Measurements from ENCODE around the gene NDUFA8. TPM values are rescaled to one million over a fixed set of nuclear protein-coding genes. Genes with fewer than 3 reads are reported as not detected.

NDUFA8 gene
- total and polyA plus RNA-seq, 9 of the 15 experiments (the other 6 are each of a cell fraction or from before 2014, with no cell fraction given): 105 to 212 (median 133) TPM

DNA sequence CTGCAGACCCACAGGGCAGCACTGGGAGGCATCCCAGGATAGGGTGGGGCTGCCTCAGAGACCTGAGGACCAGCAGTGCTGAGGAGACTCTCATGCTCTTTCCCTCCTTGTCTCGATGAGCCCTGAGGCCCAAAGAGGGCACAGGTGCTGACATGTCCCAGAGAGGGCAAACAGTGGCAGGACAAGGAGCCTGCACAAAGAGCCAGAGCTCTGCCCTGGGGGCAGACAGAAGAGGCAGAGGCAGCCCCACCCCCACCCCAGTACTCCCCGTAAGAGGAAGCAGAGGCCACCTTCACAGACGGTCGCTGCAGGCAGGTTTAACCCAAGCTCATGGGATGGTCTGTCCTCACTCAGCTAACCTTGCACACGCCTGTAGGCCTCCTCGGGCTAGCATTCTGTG is 37.1 kb downstream of the NDUFA8 start (continued):
- TF ChIP-seq, protein P1, sequence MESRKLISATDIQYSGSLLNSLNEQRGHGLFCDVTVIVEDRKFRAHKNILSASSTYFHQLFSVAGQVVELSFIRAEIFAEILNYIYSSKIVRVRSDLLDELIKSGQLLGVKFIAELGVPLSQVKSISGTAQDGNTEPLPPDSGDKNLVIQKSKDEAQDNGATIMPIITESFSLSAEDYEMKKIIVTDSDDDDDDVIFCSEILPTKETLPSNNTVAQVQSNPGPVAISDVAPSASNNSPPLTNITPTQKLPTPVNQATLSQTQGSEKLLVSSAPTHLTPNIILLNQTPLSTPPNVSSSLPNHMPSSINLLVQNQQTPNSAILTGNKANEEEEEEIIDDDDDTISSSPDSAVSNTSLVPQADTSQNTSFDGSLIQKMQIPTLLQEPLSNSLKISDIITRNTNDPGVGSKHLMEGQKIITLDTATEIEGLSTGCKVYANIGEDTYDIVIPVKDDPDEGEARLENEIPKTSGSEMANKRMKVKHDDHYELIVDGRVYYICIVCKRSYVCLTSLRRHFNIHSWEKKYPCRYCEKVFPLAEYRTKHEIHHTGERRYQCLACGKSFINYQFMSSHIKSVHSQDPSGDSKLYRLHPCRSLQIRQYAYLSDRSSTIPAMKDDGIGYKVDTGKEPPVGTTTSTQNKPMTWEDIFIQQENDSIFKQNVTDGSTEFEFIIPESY (CRISPR knock-in tag; IDR thresholded peaks at IDR 0.05): no peak
- no peak for TF ChIP-seq ZNF197 (CRISPR knock-in tag; IDR thresholded peaks at IDR 0.05; ENCODE audit: low read depth)

DNA sequence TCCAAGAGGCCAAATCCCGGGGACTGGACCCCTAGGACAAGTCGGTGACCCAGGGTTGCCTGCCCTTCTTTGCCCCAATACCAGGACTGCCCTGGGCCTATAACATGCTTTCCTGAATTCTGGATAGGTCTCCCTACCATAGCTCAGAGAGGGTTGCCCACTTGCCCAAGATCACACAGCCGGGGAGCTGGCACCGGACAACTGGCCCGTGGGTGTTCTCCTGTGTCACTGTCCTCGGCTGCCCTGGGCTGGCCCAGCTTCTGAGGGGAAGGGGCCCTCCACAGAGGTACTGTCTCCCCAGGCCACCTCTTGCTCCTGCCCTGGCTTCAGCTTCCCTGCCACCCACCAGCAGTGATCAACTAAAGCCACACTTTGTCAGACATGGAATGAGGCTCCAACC is 37.6 kb downstream of the NDUFA8 start:
- no peak for ATAC-seq
- H3K9ac ChIP-seq (ENCODE audit: insufficient read depth in 1 of 2, low read depth in 2 of 2, low read length in 2 of 2): no peak overlapping the region
- H3K4me2 ChIP-seq (ENCODE audit: insufficient read depth, low read length): no peak overlapping the region
- no peak overlapping the region for H3K4me3 ChIP-seq
- H3K9me1 ChIP-seq (ENCODE audit: control insufficient read depth, insufficient read depth, low read length): no peaks in the 10 kb centered on the region
- H3K79me2 ChIP-seq (ENCODE audit: control insufficient read depth, insufficient read depth, low read length): no peaks in the 10 kb centered on the region
- ChIA-PET CTCF (ENCODE audit: low intra/inter-chr PET ratio) (interaction anchor here (0.6 to 3.9 kb wide), 4 partner anchors 22 to 332 kb away, joined by 3 to 42 read pairs (median 6); no protein-coding TSS in a partner anchor), POLR2A (interaction anchor here (2.5 kb wide), 1 partner anchor 228 kb away, joined by 11 read pairs; no protein-coding TSS in a partner anchor)
- no peak overlapping the region for H2AFZ ChIP-seq (ENCODE audit: low read depth, low read length)
- no peaks in the 10 kb centered on the region for H3K36me3 ChIP-seq (ENCODE audit: control insufficient read depth, insufficient read depth, low read length)
- 0% methylated on average over 3 of the region's 6 CpGs for WGBS (ENCODE audit: insufficient coverage, low coverage, missing lambda C conversion rate)
- TF ChIP-seq ATF6 (CRISPR knock-in tag; IDR thresholded peaks at IDR 0.05) (no peak), ZNF133 (CRISPR knock-in tag; IDR thresholded peaks at IDR 0.05) (no peak), ZFP36 (IDR thresholded peaks at IDR 0.05; ENCODE audit: low read depth, low read length, partially characterized antibody) (peak; percentile 45)
- no TSS peak for BruUV-seq (replicated peaks)
- H3K27ac ChIP-seq (ENCODE audit: extremely low read depth, low read depth, low read length): no peak overlapping the region
- in situ Hi-C loops (cut with MboI) (loop anchor here (5.0 to 10.0 kb wide), 3 partner anchors 230 to 693 kb away; no protein-coding TSS in a partner anchor), intact Hi-C loops (cut with micrococcal nuclease) (no loop called here)
- no peaks in the 10 kb centered on the region; the same call in 1 of the 2 replicates for H3K9me3 ChIP-seq (replicated peaks; ENCODE audit: control insufficient read depth, insufficient read depth, low read depth, low read length)
- peaks cover 0 to 18% of the 10 kb centered on the region in 2 experiments; a peak in 3 of 5 replicates for H3K27me3 ChIP-seq (ENCODE audit: control insufficient read depth in 2 of 2, insufficient read depth in 2 of 2, low read length in 2 of 2)
- DNase-seq (ENCODE audit: extremely low read depth in 1 of 4, low spot score in 3 of 4): no peak
- peaks cover 15% of the 10 kb centered on the region for H4K20me1 ChIP-seq (replicated peaks; ENCODE audit: control insufficient read depth, insufficient read depth, low read length)
- H3K4me1 ChIP-seq (replicated peaks in 1 of 2; ENCODE audit: control insufficient read depth in 2 of 2, insufficient read depth in 2 of 2, low read length in 2 of 2): peaks cover 0 to 18% of the 10 kb centered on the region in 2 experiments; a peak in 2 of 5 replicates
- no peak for FAIRE-seq

Measured in K562 (cell line).